ENCODE data around the gene GK. TPM values are rescaled to one million over a fixed set of nuclear protein-coding genes. Genes with fewer than 3 reads are reported as not detected.

The GK gene
- total and polyA plus RNA-seq, 2 of the 8 experiments (the other 6 are each of a cell fraction or from before 2014, with no cell fraction given) = 2.9 to 11.2 TPM

GRCh38 chrX:30680618-30681017 is 27.4 kb downstream of the GK start (continued):
- no peak for TF ChIP-seq KDM4A (IDR thresholded peaks at IDR 0.05; ENCODE audit: low read depth, low read length, severe bottlenecking)
- TF ChIP-seq TBP (IDR thresholded peaks at IDR 0.05; ENCODE audit: low read depth, low read length) = no peak
- no peak for TF ChIP-seq TCF12 (IDR thresholded peaks at IDR 0.05; ENCODE audit: low read depth, low read length)
- TF ChIP-seq TAF1 (IDR thresholded peaks at IDR 0.05; ENCODE audit: low read depth, low read length) = no peak

All from H1 (cell line).